Tongue (tissue), 2 donors: ENCODE results near the gene CELA3A. TPM values are rescaled to one million over a fixed set of nuclear protein-coding genes. Genes with fewer than 3 reads are reported as not detected.
"Not testable (repeated sequence)": the region's sequence is repeated elsewhere in the genome, so short reads cannot be mapped to it uniquely, and the experiment has no call there.

Source experiments
- DNase-seq: peaks from one replicate; pipeline ENCODE4 v3.0.0-alpha.2; 2015
- total RNA-seq: library from RNA; depleted of rRNA; stranded (reverse); fragments of >200 nt; gene quantifications from one replicate; pipeline ENCODE4 v1.2.3, GENCODE V29; 2014

CELA3A gene
- total RNA-seq, 1 donor from 2014 or later, result not detected

- not testable (repeated sequence) for DNase-seq
Measured at GRCh38 chr1:21981253-21981652, 20.2 kb upstream of the CELA3A start.

GRCh38 chr1:21982122-21982521 is 19.3 kb upstream of the CELA3A start:
- DNase-seq, result not testable (repeated sequence)

- not testable (repeated sequence) for DNase-seq
Measured at GRCh38 chr1:21983539-21983938, 17.9 kb upstream of the CELA3A start.

GRCh38 chr1:21985893-21986292 is 15.6 kb upstream of the CELA3A start:
- not testable (repeated sequence) for DNase-seq

- not testable (repeated sequence) for DNase-seq
Measured at GRCh38 chr1:21986386-21986785, 15.1 kb upstream of the CELA3A start.

GRCh38 chr1:21989672-21990393 is 11.6 kb upstream of the CELA3A start:
- not testable (repeated sequence) for DNase-seq

- DNase-seq, result not testable (repeated sequence)
Measured at GRCh38 chr1:21992186-21992585, 9.3 kb upstream of the CELA3A start.

GRCh38 chr1:21994716-21995115 is 6.7 kb upstream of the CELA3A start:
- not testable (repeated sequence) for DNase-seq

GRCh38 chr1:21996663-21996970 is 4.8 kb upstream of the CELA3A start:
- not testable (repeated sequence) for DNase-seq

GRCh38 chr1:21997891-21998623 is 3.4 kb upstream of the CELA3A start:
- DNase-seq, result not testable (repeated sequence)

- not testable (repeated sequence) for DNase-seq
Measured at GRCh38 chr1:21998624-21999294, 2.7 kb upstream of the CELA3A start.

- peak; percentile 40 for DNase-seq
Measured at GRCh38 chr1:21999645-22000044, 1.8 kb upstream of the CELA3A start.

GRCh38 chr1:22002461-22002860 is 1.0 kb downstream of the CELA3A start:
- DNase-seq, result not testable (repeated sequence)

GRCh38 chr1:22002875-22003274 is 1.4 kb downstream of the CELA3A start:
- not testable (repeated sequence) for DNase-seq

GRCh38 chr1:22003959-22004358 is 2.5 kb downstream of the CELA3A start:
- not testable (repeated sequence) for DNase-seq

GRCh38 chr1:22005261-22006149 is 4.0 kb downstream of the CELA3A start:
- DNase-seq, result peak; percentile 35

GRCh38 chr1:22006736-22007135 is 5.3 kb downstream of the CELA3A start:
- not testable (repeated sequence) for DNase-seq

- DNase-seq, result not testable (repeated sequence)
Measured at GRCh38 chr1:22007262-22007661, 5.8 kb downstream of the CELA3A start.

GRCh38 chr1:22009566-22009965 is 8.1 kb downstream of the CELA3A start:
- not testable (repeated sequence) for DNase-seq

GRCh38 chr1:22012752-22013151 is 11.3 kb downstream of the CELA3A start:
- DNase-seq, result not testable (repeated sequence)

- not testable (repeated sequence) for DNase-seq
Measured at GRCh38 chr1:22014575-22015206, 13.2 kb downstream of the CELA3A start.
